GM23338 (cell line): ENCODE measurements around the gene NINL. TPM values are rescaled to one million over a fixed set of nuclear protein-coding genes. Genes with fewer than 3 reads are reported as not detected.

ENCODE experiments used
- ATAC-seq: fragments of 200-7000 bp; cut with Tn5 transposase; 3 replicates; pipeline ENCODE4 v1.9.1; 2020
- DNase-seq: peaks from one replicate; pipeline ENCODE4 v3.0.0-alpha.2; 2015; ENCODE audit warnings: low spot score
- H2AFZ ChIP-seq: fragments of 200-600 bp; sonication (generic); 2 replicates; pipeline ENCODE4 v1.8.0; 2016; ENCODE audit warnings: antibody characterized with exemption, mild to moderate bottlenecking, moderate library complexity
- H3F3A ChIP-seq: fragments of 200-600 bp; sonication (generic); replicated peaks from 2 replicates; pipeline ENCODE4 v1.8.0; 2017; ENCODE audit warnings: antibody characterized with exemption, mixed run types, low read depth
- H3K27ac ChIP-seq: fragments of 200-600 bp; sonication (generic); 2 replicates; pipeline ENCODE4 v1.6.1; 2016; ENCODE audit warnings: low read depth
- H3K27me3 ChIP-seq: fragments of 200-600 bp; sonication (generic); 2 replicates; pipeline ENCODE4 v1.8.0; 2016; ENCODE audit warnings: mild to moderate bottlenecking, mixed run types, moderate library complexity; ENCODE audit not compliant: insufficient read depth
- H3K36me3 ChIP-seq: fragments of 200-600 bp; sonication (generic); 2 replicates; pipeline ENCODE4 v1.8.0; 2016; ENCODE audit warnings: mild to moderate bottlenecking; ENCODE audit not compliant: insufficient read depth
- H3K4me1 ChIP-seq: fragments of 200-600 bp; sonication (generic); 2 replicates; pipeline ENCODE4 v1.8.0; 2016; ENCODE audit warnings: mild to moderate bottlenecking, moderate library complexity; ENCODE audit not compliant: insufficient read depth
- H3K4me2 ChIP-seq: fragments of 200-600 bp; sonication (generic); 2 replicates; pipeline ENCODE4 v1.7.1; 2017; ENCODE audit warnings: mixed run types
- H3K4me3 ChIP-seq: fragments of 200-600 bp; sonication (generic); 2 replicates; pipeline ENCODE4 v1.6.1; 2016; ENCODE audit warnings: mixed run types
- H3K79me2 ChIP-seq: fragments of 200-600 bp; sonication (generic); replicated peaks from 2 replicates; pipeline ENCODE4 v1.8.0; 2017; ENCODE audit warnings: mild to moderate bottlenecking; ENCODE audit not compliant: insufficient read depth
- H3K9me2 ChIP-seq: fragments of 200-600 bp; sonication (generic); 2 replicates; pipeline ENCODE4 v1.8.0; 2017; ENCODE audit not compliant: insufficient read depth
- H4K20me1 ChIP-seq: fragments of 200-600 bp; sonication (generic); replicated peaks from 2 replicates; pipeline ENCODE4 v1.8.0; 2017; ENCODE audit warnings: mild to moderate bottlenecking; ENCODE audit not compliant: insufficient read depth
- H3K27ac Mint-ChIP-seq: 2 replicates; pipeline ENCODE4 v1.8.0; 2020; ENCODE audit warnings: inconsistent platforms, mild to moderate bottlenecking, moderate library complexity, mixed read lengths
- H3K27me3 Mint-ChIP-seq: 3 replicates; pipeline ENCODE4 v1.8.0; 2022; ENCODE audit warnings: low read depth, mild to moderate bottlenecking, moderate library complexity, mixed read lengths, inconsistent platforms; ENCODE audit not compliant: insufficient read depth, poor library complexity
- H3K36me3 Mint-ChIP-seq: 3 replicates; pipeline ENCODE4 v1.8.0; 2021; ENCODE audit warnings: low read depth, mild to moderate bottlenecking, inconsistent platforms, moderate library complexity, mixed read lengths
- H3K4me1 Mint-ChIP-seq: 3 replicates; pipeline ENCODE4 v1.8.0; 2020; ENCODE audit warnings: mild to moderate bottlenecking, inconsistent platforms, mixed read lengths
- H3K4me3 Mint-ChIP-seq: 3 replicates; pipeline ENCODE4 v1.8.0; 2021; ENCODE audit warnings: moderate library complexity, mild to moderate bottlenecking, inconsistent platforms, mixed read lengths
- H3K9me3 Mint-ChIP-seq: 3 replicates; pipeline ENCODE4 v1.8.0; 2020; ENCODE audit warnings: moderate library complexity, mild to moderate bottlenecking, inconsistent platforms, mixed read lengths
- EZH2phosphoT487 ChIP-seq: fragments of 200-600 bp; sonication (generic); IDR thresholded peaks from one replicate; pipeline ENCODE4 v1.8.1; 2018; ENCODE audit warnings: antibody characterized with exemption; ENCODE audit not compliant: unreplicated experiment
- JUNB ChIP-seq: IDR thresholded peaks from one replicate; pipeline ENCODE4 v1.6.1; 2016; ENCODE audit warnings: antibody characterized with exemption; ENCODE audit not compliant: unreplicated experiment
- STAT1 ChIP-seq: IDR thresholded peaks from one replicate; pipeline ENCODE4 v1.6.1; 2016; ENCODE audit warnings: antibody characterized with exemption; ENCODE audit not compliant: unreplicated experiment
- ZNF114 ChIP-seq: fragments of 250-450 bp; sonication (Bioruptor Pico); IDR thresholded peaks from 2 replicates; pipeline ENCODE4 v1.5.0; 2020; ENCODE audit warnings: mild to moderate bottlenecking, moderate library complexity
- polyA plus RNA-seq: library from polyadenylated mRNA; unstranded; fragments of >200 nt; fragmentation: Nextera tagmentation; extraction: Ambion mirVana; gene quantifications from 2 replicates; pipeline ENCODE4 v1.2.1, GENCODE V29; 2016
- total RNA-seq: library from RNA; depleted of rRNA; stranded (reverse); fragments of >200 nt; shearing (Covaris generic); gene quantifications from 2 replicates; pipeline ENCODE4 v1.2.3, GENCODE V29; 2014
- TF ChIP-seq, protein P1 (sequence below): IDR thresholded peaks from 2 replicates; pipeline ENCODE4 v1.6.1; 2016; ENCODE audit warnings: antibody characterized with exemption
- TF ChIP-seq, protein P2 (sequence below), 2 experiments: fragments of 200-600 bp in 1 of 2; sonication (generic) in 1 of 2; conservative IDR thresholded peaks; 2 replicates each; pipeline versions ENCODE4 v1.5.1 to v1.6.1; 2016 to 2017; ENCODE audit warnings: antibody characterized with exemption in 2 of 2, low read depth in 2 of 2, mild to moderate bottlenecking in 2 of 2, moderate library complexity in 1 of 2
- TF ChIP-seq, protein P3 (sequence below): fragments of 250-450 bp; sonication (Bioruptor Pico); IDR thresholded peaks from 2 replicates; pipeline ENCODE4 v1.5.0; 2020; ENCODE audit warnings: mild to moderate bottlenecking, moderate library complexity

Gene NINL
- total and polyA plus RNA-seq, 2 experiments from 2014 or later: 18.0 to 31.2 TPM

GRCh38 chr20:25447671-25448070 lies 137.7 kb downstream of the NINL start:
- Histone ChIP-seq H2AFZ (no peak overlapping the region), H3K27me3 (no peaks in the 10 kb centered on the region)
- DNase-seq: no peak

More at GRCh38 chr20:25447671-25448070, 137.7 kb downstream of the NINL start:
- Mint-ChIP-seq H3K9me3 (peaks cover 5% of the 10 kb centered on the region; the same call in 1 of the 3 replicates), H3K27me3 (no peaks in the 10 kb centered on the region), H3K36me3 (peaks cover 84% of the 10 kb centered on the region), H3K4me3 (no peak overlapping the region), H3K27ac (no peak overlapping the region), H3K4me1 (no peaks in the 10 kb centered on the region)
- Histone ChIP-seq H3F3A (no peaks in the 10 kb centered on the region; the same call in 1 of the 2 replicates), H3K79me2 (no peaks in the 10 kb centered on the region), H3K4me1 (no peaks in the 10 kb centered on the region), H3K4me3 (no peak overlapping the region), H3K36me3 (peaks cover 26% of the 10 kb centered on the region), H4K20me1 (no peaks in the 10 kb centered on the region; the same call in 1 of the 2 replicates), H3K9me2 (no peaks in the 10 kb centered on the region), H3K27ac (no peak overlapping the region), H3K4me2 (no peak overlapping the region)
- no peak for ATAC-seq
- TF ChIP-seq JUNB: no peak
- TF ChIP-seq, protein P1, sequence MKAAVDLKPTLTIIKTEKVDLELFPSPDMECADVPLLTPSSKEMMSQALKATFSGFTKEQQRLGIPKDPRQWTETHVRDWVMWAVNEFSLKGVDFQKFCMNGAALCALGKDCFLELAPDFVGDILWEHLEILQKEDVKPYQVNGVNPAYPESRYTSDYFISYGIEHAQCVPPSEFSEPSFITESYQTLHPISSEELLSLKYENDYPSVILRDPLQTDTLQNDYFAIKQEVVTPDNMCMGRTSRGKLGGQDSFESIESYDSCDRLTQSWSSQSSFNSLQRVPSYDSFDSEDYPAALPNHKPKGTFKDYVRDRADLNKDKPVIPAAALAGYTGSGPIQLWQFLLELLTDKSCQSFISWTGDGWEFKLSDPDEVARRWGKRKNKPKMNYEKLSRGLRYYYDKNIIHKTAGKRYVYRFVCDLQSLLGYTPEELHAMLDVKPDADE: no peak
- no peak for TF ChIP-seq EZH2phosphoT487
- TF ChIP-seq, protein P2, sequence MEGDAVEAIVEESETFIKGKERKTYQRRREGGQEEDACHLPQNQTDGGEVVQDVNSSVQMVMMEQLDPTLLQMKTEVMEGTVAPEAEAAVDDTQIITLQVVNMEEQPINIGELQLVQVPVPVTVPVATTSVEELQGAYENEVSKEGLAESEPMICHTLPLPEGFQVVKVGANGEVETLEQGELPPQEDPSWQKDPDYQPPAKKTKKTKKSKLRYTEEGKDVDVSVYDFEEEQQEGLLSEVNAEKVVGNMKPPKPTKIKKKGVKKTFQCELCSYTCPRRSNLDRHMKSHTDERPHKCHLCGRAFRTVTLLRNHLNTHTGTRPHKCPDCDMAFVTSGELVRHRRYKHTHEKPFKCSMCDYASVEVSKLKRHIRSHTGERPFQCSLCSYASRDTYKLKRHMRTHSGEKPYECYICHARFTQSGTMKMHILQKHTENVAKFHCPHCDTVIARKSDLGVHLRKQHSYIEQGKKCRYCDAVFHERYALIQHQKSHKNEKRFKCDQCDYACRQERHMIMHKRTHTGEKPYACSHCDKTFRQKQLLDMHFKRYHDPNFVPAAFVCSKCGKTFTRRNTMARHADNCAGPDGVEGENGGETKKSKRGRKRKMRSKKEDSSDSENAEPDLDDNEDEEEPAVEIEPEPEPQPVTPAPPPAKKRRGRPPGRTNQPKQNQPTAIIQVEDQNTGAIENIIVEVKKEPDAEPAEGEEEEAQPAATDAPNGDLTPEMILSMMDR (conservative IDR thresholded peaks at IDR 0.05; ENCODE audit: low read depth in 2 of 2): no peak
- TF ChIP-seq STAT1: no peak
- no peak for TF ChIP-seq ZNF114 (CRISPR knock-in tag)
- TF ChIP-seq, protein P3, sequence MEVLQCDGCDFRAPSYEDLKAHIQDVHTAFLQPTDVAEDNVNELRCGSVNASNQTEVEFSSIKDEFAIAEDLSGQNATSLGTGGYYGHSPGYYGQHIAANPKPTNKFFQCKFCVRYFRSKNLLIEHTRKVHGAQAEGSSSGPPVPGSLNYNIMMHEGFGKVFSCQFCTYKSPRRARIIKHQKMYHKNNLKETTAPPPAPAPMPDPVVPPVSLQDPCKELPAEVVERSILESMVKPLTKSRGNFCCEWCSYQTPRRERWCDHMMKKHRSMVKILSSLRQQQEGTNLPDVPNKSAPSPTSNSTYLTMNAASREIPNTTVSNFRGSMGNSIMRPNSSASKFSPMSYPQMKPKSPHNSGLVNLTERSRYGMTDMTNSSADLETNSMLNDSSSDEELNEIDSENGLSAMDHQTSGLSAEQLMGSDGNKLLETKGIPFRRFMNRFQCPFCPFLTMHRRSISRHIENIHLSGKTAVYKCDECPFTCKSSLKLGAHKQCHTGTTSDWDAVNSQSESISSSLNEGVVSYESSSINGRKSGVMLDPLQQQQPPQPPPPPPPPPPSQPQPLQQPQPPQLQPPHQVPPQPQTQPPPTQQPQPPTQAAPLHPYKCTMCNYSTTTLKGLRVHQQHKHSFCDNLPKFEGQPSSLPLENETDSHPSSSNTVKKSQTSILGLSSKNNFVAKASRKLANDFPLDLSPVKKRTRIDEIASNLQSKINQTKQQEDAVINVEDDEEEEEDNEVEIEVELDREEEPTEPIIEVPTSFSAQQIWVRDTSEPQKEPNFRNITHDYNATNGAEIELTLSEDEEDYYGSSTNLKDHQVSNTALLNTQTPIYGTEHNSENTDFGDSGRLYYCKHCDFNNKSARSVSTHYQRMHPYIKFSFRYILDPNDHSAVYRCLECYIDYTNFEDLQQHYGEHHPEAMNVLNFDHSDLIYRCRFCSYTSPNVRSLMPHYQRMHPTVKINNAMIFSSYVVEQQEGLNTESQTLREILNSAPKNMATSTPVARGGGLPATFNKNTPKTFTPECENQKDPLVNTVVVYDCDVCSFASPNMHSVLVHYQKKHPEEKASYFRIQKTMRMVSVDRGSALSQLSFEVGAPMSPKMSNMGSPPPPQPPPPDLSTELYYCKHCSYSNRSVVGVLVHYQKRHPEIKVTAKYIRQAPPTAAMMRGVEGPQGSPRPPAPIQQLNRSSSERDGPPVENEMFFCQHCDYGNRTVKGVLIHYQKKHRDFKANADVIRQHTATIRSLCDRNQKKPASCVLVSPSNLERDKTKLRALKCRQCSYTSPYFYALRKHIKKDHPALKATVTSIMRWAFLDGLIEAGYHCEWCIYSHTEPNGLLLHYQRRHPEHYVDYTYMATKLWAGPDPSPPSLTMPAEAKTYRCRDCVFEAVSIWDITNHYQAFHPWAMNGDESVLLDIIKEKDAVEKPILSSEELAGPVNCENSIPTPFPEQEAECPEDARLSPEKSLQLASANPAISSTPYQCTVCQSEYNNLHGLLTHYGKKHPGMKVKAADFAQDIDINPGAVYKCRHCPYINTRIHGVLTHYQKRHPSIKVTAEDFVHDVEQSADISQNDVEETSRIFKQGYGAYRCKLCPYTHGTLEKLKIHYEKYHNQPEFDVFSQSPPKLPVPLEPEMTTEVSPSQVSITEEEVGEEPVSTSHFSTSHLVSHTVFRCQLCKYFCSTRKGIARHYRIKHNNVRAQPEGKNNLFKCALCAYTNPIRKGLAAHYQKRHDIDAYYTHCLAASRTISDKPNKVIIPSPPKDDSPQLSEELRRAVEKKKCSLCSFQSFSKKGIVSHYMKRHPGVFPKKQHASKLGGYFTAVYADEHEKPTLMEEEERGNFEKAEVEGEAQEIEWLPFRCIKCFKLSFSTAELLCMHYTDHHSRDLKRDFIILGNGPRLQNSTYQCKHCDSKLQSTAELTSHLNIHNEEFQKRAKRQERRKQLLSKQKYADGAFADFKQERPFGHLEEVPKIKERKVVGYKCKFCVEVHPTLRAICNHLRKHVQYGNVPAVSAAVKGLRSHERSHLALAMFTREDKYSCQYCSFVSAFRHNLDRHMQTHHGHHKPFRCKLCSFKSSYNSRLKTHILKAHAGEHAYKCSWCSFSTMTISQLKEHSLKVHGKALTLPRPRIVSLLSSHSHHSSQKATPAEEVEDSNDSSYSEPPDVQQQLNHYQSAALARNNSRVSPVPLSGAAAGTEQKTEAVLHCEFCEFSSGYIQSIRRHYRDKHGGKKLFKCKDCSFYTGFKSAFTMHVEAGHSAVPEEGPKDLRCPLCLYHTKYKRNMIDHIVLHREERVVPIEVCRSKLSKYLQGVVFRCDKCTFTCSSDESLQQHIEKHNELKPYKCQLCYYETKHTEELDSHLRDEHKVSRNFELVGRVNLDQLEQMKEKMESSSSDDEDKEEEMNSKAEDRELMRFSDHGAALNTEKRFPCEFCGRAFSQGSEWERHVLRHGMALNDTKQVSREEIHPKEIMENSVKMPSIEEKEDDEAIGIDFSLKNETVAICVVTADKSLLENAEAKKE (CRISPR knock-in tag): no peak
